Measurements from ENCODE around the gene CEP68.
"Not testable (repeated sequence)": the region's sequence is repeated elsewhere in the genome, so short reads cannot be mapped to it uniquely, and the experiment has no call there.

CEP68 gene

DNA sequence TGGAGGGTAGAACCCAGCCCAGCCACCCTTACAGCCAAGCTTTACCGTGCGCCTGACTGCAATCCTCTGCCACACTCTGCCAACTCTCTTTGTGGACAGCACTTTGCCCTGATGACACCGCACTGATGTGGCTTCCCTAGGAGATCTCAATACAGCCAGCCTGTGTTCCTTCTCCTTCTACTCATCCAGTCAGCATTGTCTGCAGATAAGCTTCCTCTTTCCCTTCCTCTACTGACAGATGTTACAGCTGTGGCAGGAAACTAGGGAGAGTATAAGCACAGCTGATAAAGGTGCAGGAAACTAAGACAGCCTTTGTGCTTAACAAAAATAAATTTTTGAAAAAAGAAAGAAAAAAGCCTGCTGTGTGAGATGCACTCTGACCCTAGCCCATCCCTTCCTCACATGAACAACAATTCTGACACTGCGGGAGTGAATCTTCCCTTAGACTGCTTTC is 25.0 kb downstream of the CEP68 start:
- no peak for DNase-seq (ENCODE audit: low read depth)

DNA sequence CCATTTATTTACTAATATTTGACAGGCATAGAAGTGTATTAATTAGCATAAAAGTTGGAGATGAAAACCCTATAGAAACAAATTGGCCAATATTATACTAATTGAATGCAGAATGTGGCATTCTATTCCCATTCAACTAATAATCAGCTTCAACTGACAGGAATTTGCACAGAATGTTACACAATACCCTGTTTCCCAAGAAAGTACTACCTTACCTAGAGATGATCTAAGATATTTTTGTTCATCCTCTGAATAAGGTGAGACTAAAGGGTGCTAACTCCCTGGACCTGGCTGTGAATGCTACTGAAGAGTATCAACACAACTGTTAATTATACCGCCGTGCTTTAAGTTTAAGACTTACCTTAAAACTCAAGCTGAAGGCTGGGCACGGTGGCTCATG is 28.9 kb downstream of the CEP68 start:
- DNase-seq (ENCODE audit: low read depth), result no peak

DNA sequence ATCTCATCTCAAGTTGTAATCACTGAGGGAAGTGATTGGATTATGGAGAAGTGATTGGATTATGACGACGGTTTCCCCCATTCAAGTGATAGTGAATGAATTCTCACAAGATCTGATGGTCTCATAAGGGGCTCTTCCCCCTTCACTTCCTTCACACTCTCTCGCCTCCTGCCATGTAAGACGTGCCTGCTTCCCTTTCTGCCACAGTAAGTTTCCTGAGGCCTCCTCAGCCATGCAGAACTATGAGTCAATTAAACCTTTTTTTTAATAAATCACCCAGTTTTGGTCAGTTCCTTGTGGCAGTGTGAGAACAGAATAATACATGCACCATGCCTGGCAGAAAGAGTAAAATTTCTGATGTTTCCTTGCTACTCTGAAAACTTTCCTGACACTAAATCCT is 36.6 kb downstream of the CEP68 start:
- no peak for DNase-seq (ENCODE audit: low read depth)

GRCh38 chr2:65093211-65093610 is 37.0 kb downstream of the CEP68 start:
- DNase-seq (ENCODE audit: low read depth), result no peak

DNA sequence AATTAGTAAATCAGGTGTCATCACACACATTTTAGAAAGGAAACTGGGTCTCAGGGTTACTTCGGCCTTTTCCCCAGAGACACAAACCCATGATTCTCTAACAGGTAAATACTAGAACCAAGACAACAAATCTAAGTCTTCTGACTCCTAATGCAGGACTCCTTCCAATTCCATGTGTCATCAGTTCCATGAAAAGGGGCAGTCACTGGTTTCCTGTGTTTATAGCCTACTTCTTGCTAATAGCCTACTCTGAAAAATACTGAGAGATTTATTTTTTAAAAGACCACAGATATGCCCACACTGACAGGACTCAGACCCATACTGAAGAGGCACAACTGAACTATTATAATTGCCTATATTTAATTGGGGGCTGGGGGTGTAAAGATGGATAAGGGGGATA is 40.7 kb downstream of the CEP68 start:
- DNase-seq (ENCODE audit: low read depth), result no peak

DNA sequence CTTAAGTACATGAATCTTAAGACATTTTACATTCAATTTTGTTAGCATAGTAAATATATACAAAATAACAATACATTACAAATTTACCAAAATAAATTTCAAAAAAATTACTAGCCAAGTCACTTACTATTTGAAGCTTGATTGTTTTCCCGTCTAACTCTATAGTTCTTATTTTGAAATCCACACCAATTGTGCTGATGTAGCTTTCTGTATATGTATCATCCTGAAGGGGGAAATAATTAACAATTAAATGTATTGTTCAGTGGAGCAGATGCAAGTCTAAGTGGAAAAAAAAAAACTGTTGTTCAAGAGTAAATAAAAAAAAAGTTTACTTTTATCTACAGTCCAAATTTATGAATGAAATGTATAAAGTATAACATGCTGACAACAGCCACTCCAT is 41.6 kb downstream of the CEP68 start:
- DNase-seq (ENCODE audit: low read depth), result no peak

DNA sequence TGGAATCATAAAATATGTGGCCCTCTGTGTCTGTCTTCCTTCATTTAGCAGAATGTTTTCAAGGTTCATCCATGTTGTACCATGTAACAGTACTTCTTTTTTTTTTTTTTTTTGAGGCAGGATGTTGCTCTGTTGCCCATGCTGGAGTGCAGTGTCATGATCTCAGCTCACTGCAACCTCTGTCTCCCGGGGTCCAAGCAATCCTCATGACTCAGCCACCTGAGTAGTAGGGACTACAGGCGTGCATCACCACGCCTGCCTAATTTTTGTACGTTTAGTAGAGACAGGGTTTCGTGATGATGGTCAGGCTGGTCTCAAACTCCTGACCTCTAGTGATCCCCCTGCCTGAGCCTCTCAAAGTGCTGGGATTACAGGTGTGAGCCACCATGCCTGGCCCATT is 42.5 kb downstream of the CEP68 start:
- DNase-seq (ENCODE audit: low read depth), result no peak

GRCh38 chr2:65101071-65101470 is 44.9 kb downstream of the CEP68 start:
- no peak for DNase-seq (ENCODE audit: low read depth)

DNA sequence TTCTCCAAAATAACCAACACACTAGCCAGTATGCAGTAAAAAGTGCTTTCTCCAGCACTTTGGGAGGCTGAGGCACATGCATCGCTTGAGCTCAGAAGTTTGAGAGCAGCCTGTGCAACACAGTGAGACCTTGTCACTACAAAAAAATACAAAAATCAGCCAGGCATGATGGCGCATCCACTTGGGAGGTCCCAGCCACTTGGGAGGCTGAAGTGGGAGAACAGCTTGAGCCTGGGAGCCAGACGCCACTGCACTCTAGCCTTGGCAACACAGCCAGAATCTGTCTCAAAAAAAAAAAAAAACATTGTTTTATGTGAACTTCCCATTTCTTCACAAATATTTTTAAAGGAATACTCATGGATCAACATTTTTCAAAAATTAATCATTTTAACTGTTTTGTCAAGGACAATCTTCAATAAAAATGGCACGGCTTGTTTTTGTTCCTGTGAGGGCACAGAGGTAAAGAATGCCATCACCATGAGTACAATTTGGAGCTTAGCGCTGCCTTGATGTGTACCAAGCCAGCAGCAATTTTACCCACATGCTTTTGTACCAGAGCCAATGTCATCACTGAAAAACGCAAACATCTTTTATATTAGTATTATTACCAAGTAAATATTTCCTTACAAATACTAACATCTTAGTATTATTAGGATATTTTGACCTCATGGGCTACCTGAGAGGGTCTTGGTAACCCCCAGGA is 46.9 kb downstream of the CEP68 start:
- no peak for DNase-seq (ENCODE audit: low read depth)

DNA sequence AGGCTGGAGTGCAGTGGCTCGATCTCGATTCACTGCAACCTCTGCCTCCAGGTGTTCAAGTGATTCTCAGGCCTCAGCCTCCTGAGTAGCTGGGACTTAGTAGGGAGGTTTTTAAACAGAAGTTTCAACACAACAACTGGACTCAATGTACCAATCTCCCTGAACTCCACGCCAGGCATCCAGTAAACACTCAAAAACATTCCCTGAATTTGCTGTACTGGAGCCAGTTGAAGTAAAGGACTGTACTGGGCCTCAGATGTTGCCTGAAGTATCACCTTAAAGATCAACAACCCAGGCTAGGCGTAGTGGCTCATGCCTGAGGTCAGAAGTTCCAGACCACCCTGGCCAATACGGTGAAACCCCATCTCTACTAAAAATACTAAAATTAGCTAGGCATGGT is 51.3 kb downstream of the CEP68 start:
- DNase-seq (ENCODE audit: low read depth), result no peak

- no peak for DNase-seq (ENCODE audit: low read depth)
Observed at GRCh38 chr2:65108780-65109179, 52.6 kb downstream of the CEP68 start.

DNA sequence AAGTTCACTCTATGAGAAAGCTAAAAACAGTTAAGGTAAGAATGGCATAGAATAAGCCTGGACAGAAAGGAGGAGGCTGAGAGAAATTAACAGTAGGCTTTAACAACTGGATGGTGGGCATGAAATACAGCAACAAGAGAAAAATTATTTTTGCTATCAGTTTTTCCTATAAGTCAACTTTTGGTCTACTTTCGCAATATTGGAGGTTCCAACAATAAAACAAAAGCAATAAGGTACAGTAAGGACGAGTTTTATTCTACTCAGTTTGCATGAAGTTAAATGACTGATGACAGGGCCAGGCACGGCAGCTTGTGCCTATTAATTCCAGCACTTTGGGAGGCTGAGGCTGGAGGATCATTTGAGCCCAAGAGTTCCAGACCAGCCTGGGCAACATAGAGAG is 56.4 kb downstream of the CEP68 start:
- no peak for DNase-seq (ENCODE audit: low read depth)

DNA sequence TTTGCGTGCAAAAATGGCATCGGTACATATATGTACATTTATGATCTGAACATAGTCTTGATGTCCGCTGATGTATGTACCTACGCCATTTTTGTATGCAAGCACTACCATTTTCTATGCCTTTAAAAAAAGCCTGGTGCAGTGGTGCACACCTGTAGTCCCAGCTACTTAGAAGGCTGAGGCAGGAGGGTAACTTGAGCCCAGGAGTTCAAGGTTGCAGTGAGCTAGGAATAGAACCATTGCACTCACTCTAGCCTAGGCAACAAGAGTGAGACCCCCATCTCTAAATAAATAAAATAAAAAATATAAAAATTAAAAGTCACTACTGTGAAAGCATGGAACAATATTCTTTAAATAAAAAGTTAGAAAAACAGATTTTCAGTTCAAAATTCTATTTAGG is 57.0 kb downstream of the CEP68 start:
- no peak for DNase-seq (ENCODE audit: low read depth)

DNA sequence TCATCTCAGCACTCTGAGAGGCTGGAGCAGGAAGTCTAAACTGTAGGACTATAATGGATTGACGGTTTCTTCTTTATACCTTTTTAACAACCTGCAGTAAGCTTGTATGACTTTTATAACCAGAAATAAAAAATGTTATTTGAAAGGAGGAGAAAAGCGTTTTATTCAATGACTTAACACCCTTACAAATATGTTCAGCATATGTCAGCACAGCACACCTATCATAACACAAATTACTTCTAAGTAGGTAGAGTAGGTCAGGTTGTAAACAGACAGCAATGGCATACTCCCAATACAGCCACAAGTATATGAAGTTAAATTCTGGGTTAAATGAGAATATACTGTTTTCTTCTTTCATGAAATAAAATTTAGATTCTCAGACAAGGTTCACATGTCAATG is 57.6 kb downstream of the CEP68 start:
- DNase-seq (ENCODE audit: low read depth), result no peak

- DNase-seq (ENCODE audit: low read depth), result no peak
Observed at GRCh38 chr2:65114921-65115320, 58.7 kb downstream of the CEP68 start.

DNA sequence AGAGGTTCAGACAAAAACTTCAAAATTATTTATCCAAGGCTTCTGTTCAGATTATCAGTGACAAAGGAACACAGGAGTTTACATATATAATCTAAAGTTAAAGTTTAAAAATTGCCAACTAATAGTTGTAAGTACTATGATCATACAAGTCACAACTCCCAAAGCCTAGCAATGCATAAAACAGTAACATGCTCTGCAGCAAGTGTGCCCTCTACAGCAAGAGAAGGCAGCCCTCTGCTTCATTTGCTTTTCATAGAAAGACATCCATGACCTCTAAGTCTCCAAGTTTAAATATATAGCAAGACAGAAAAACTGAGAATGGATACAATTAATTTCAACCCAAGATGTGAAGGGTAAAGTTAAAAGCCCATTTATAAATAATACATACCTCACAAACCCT is 60.4 kb downstream of the CEP68 start:
- no peak for DNase-seq (ENCODE audit: low read depth)

GRCh38 chr2:65120990-65121693 is 64.9 kb downstream of the CEP68 start:
- no peak for DNase-seq (ENCODE audit: low read depth)

DNA sequence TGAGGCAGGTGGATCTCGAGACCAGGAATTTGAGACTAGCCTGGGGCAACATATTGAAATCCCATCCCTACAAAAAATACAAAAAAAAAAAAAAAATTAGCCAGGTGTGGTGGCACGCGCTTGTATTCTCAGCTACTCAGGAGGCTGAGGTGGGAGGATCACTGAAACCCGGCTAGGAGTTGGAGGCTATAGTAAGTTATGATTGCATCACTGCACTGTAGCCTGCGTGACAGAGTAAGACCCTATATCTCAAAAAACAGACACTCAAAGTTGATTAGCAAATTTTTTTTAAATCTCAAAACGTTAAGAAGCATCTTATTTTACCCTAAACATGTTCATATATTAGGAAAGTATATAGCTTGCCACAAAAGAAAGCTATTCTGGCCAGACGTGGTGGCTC is 66.1 kb downstream of the CEP68 start:
- no peak for DNase-seq (ENCODE audit: low read depth)

DNA sequence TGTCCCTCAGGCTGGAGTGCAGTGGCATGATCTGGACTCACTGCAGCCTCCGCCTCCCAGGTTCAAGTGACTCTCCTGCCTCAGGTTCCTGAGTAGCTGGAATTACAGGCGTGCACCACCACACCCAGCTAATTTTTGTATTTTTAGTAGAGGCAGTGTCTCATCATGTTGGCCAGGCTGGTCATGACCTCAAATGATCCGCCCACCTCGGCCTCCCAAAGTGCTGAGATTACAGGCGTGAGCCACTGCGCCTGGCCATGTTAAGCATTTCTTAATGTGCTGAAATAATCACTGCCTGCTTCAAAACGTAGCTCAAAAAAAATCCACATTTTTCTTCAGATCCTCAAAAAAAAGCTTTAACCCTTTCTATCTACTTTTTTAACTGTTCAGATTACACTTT is 69.2 kb downstream of the CEP68 start:
- DNase-seq (ENCODE audit: low read depth), result not testable (repeated sequence)

- no peak for DNase-seq (ENCODE audit: low read depth)
Observed at GRCh38 chr2:65128297-65129190, 72.3 kb downstream of the CEP68 start.

- DNase-seq (ENCODE audit: low read depth), result peak; percentile 14
Observed at GRCh38 chr2:65129286-65129825, 73.1 kb downstream of the CEP68 start.

- peak; percentile 90 for DNase-seq (ENCODE audit: low read depth)
Observed at GRCh38 chr2:65129826-65130663, 73.8 kb downstream of the CEP68 start, which contains the start of gene RAB1A. TSS of gene RAB1A (minus strand) at chr2:65130106. CDS start at chr2:65129915, 191 bp downstream.
